Hepatocyte (in vitro differentiated cells): ENCODE data around the gene VPS50. TPM values are rescaled to one million over a fixed set of nuclear protein-coding genes. Genes with fewer than 3 reads are reported as not detected.

ENCODE experiments used
- DNase-seq: peaks from one replicate; pipeline ENCODE4 v3.0.0-alpha.2; 2016; ENCODE audit warnings: low spot score
- H2AFZ ChIP-seq: fragments of 200-600 bp; sonication (generic); 2 replicates; pipeline ENCODE4 v1.6.0; 2016; ENCODE audit warnings: antibody characterized with exemption, mild to moderate bottlenecking
- H3K27ac ChIP-seq: fragments of 200-600 bp; sonication (generic); 2 replicates; pipeline ENCODE4 v1.5.1; 2016; ENCODE audit warnings: mild to moderate bottlenecking
- H3K27me3 ChIP-seq: fragments of 200-600 bp; sonication (generic); 2 replicates; pipeline ENCODE4 v1.6.1; 2016
- H3K36me3 ChIP-seq: fragments of 200-600 bp; sonication (generic); replicated peaks from 2 replicates; pipeline ENCODE4 v1.5.1; 2016; ENCODE audit warnings: low read depth; ENCODE audit not compliant: insufficient read depth
- H3K4me1 ChIP-seq: fragments of 200-600 bp; sonication (generic); 2 replicates; pipeline ENCODE4 v1.5.1; 2016; ENCODE audit warnings: mild to moderate bottlenecking, moderate library complexity; ENCODE audit not compliant: insufficient read depth
- H3K4me2 ChIP-seq: fragments of 200-600 bp; sonication (generic); 2 replicates; pipeline ENCODE4 v1.6.0; 2016
- H3K4me3 ChIP-seq: fragments of 200-600 bp; sonication (generic); 2 replicates; pipeline ENCODE4 v1.5.1; 2016; ENCODE audit warnings: mild to moderate bottlenecking
- H3K79me2 ChIP-seq: fragments of 200-600 bp; sonication (generic); 2 replicates; pipeline ENCODE4 v1.6.0; 2017; ENCODE audit warnings: mild to moderate bottlenecking
- H3K9me2 ChIP-seq: fragments of 200-600 bp; sonication (generic); replicated peaks from 2 replicates; pipeline ENCODE4 v1.6.0; 2017; ENCODE audit warnings: mild to moderate bottlenecking; ENCODE audit not compliant: insufficient read depth
- H3K9me3 ChIP-seq: fragments of 200-600 bp; sonication (generic); 2 replicates; pipeline ENCODE4 v1.5.1; 2016; ENCODE audit warnings: low read depth, mild to moderate bottlenecking
- H4K20me1 ChIP-seq: fragments of 200-600 bp; sonication (generic); 2 replicates; pipeline ENCODE4 v1.6.0; 2016; ENCODE audit warnings: mild to moderate bottlenecking; ENCODE audit not compliant: insufficient read depth, poor library complexity, severe bottlenecking
- EZH2 ChIP-seq: fragments of 200-600 bp; sonication (generic); IDR thresholded peaks from 2 replicates; pipeline ENCODE4 v1.6.1; 2016; ENCODE audit warnings: antibody characterized with exemption, mild to moderate bottlenecking, borderline replicate concordance
- EZH2phosphoT487 ChIP-seq: fragments of 200-600 bp; sonication (generic); IDR thresholded peaks from one replicate; pipeline ENCODE4 v1.6.1; 2018; ENCODE audit warnings: antibody characterized with exemption, mild to moderate bottlenecking, low read depth, moderate library complexity; ENCODE audit not compliant: unreplicated experiment, severe bottlenecking
- WGBS: methylation state at CpG from one replicate; pipeline ENCODE4 v1.1.6; 2016; ENCODE audit warnings: low lambda C conversion rate; ENCODE audit errors: missing lambda C conversion rate; 5-methylcytosine and 5-hydroxymethylcytosine counted together
- polyA plus RNA-seq: library from polyadenylated mRNA; unstranded; fragments of >200 nt; fragmentation: Nextera tagmentation; extraction: Ambion mirVana; gene quantifications from 2 replicates; pipeline ENCODE4 v1.2.1, GENCODE V29; 2016
- total RNA-seq: library from RNA; depleted of rRNA; stranded (reverse); fragments of >200 nt; gene quantifications from 2 replicates; pipeline ENCODE4 v1.2.3, GENCODE V29; 2014
- TF ChIP-seq, protein P1 (sequence below): fragments of 200-600 bp; sonication (generic); IDR thresholded peaks from 2 replicates; pipeline ENCODE4 v1.5.1; 2016; ENCODE audit warnings: antibody characterized with exemption, mild to moderate bottlenecking; ENCODE audit not compliant: poor library complexity

The VPS50 gene
- total and polyA plus RNA-seq, 2 experiments from 2014 or later, result 10.5 to 32.5 TPM

DNA sequence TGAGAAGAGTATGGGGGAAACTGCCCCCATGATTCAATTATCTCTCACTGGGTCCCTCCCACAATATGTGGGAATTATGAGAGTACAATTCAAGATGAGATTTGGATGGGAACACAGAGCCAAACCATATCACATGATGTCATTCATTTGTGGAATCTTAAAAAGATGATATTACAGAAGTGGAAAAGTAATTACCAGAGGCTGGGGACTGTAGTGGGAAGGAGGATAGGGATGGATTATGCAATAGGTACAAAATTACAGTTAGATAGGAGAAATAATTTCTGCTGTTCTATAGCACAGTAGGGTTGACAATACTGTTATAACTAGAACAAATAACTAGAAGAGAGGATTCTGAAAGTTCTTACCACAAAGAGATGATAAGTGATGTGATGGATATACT lies 141.4 kb downstream of the VPS50 start:
- Histone ChIP-seq H2AFZ (no peak overlapping the region), H3K27ac (no peak overlapping the region)
- no peak for DNase-seq

DNA sequence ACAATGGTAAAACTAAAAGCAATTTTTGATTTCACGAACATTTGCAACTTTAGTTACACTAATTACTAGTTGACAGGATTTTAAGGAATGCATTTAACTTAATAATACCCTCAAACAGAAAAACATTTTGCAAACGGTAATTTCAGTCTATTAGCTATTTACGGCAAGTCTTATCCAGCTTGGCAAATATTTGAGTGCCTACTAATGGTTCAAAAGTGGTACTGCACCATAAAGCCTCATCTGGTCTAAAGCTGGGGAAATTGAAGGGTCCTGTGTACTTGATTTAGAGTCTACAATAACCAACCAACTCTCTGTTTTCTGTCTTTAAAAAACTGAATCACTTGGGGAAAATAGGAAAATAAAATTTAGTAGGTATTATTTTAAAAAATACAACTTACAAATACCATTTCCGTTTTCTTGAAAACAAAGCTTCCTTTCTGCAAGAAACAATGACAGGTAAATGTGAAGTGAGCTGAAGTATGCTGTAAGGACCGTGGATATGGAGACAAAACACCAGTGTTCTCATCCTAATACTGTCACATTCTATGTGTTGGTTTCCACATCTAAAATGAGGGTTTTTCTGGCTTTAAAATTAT lies 142.3 kb downstream of the VPS50 start:
- Histone ChIP-seq H3K36me3 (no peaks in the 10 kb centered on the region), H3K4me1 (no peaks in the 10 kb centered on the region), H4K20me1 (no peaks in the 10 kb centered on the region), H3K9me3 (no peaks in the 10 kb centered on the region), H3K27ac (no peak overlapping the region), H3K9me2 (no peaks in the 10 kb centered on the region), H3K27me3 (peaks cover 6% of the 10 kb centered on the region), H3K4me3 (no peak overlapping the region), H3K4me2 (no peak overlapping the region), H3K79me2 (no peaks in the 10 kb centered on the region), H2AFZ (no peak overlapping the region)
- WGBS, result 37% methylated on average over 5 of the region's 5 CpGs
- peak; percentile 57 for DNase-seq
- TF ChIP-seq, protein P1, sequence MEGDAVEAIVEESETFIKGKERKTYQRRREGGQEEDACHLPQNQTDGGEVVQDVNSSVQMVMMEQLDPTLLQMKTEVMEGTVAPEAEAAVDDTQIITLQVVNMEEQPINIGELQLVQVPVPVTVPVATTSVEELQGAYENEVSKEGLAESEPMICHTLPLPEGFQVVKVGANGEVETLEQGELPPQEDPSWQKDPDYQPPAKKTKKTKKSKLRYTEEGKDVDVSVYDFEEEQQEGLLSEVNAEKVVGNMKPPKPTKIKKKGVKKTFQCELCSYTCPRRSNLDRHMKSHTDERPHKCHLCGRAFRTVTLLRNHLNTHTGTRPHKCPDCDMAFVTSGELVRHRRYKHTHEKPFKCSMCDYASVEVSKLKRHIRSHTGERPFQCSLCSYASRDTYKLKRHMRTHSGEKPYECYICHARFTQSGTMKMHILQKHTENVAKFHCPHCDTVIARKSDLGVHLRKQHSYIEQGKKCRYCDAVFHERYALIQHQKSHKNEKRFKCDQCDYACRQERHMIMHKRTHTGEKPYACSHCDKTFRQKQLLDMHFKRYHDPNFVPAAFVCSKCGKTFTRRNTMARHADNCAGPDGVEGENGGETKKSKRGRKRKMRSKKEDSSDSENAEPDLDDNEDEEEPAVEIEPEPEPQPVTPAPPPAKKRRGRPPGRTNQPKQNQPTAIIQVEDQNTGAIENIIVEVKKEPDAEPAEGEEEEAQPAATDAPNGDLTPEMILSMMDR, result peak; percentile 69
- no peak for TF ChIP-seq EZH2phosphoT487

More for the DNA sequence above, 141.4 kb downstream of the VPS50 start:
- Histone ChIP-seq H3K9me2 (no peaks in the 10 kb centered on the region), H3K27me3 (peaks cover 6% of the 10 kb centered on the region), H3K4me3 (no peak overlapping the region), H3K4me1 (no peaks in the 10 kb centered on the region), H4K20me1 (no peaks in the 10 kb centered on the region), H3K36me3 (no peaks in the 10 kb centered on the region), H3K79me2 (no peaks in the 10 kb centered on the region), H3K9me3 (no peaks in the 10 kb centered on the region), H3K4me2 (no peak overlapping the region)
- TF ChIP-seq EZH2 (no peak), EZH2phosphoT487 (no peak)
- TF ChIP-seq, protein P1, result no peak

GRCh38 chr7:93375603-93376002 lies 143.4 kb downstream of the VPS50 start:
- H3K4me1 ChIP-seq, result no peaks in the 10 kb centered on the region
- H3K9me2 ChIP-seq, result no peaks in the 10 kb centered on the region
- peaks cover 6% of the 10 kb centered on the region for H3K27me3 ChIP-seq
- no peak overlapping the region for H2AFZ ChIP-seq
- no peaks in the 10 kb centered on the region for H3K36me3 ChIP-seq
- H4K20me1 ChIP-seq, result no peaks in the 10 kb centered on the region
- H3K4me2 ChIP-seq, result no peak overlapping the region
- no peak overlapping the region for H3K27ac ChIP-seq
- no peaks in the 10 kb centered on the region for H3K79me2 ChIP-seq
- H3K4me3 ChIP-seq, result no peak overlapping the region
- H3K9me3 ChIP-seq, result no peaks in the 10 kb centered on the region
- no peak for TF ChIP-seq EZH2phosphoT487
- TF ChIP-seq EZH2, result no peak
- TF ChIP-seq, protein P1, result no peak
- DNase-seq, result no peak
